Cardiac muscle cell (in vitro differentiated cells and primary cell): ENCODE data around the gene DCLK1. TPM values are rescaled to one million over a fixed set of nuclear protein-coding genes. Genes with fewer than 3 reads are reported as not detected.

Experiments used
- DNase-seq, 2 donors: peaks; one replicate each; pipeline versions ENCODE4 v3.0.0 to v3.0.0-alpha.2; 2010 to 2017; ENCODE audit warnings: low read depth in 1 of 2, low spot score in 1 of 2
- H3K27ac ChIP-seq: fragments of 200-600 bp; sonication (generic); 2 replicates; pipeline ENCODE4 v1.5.1; 2016
- H3K27me3 ChIP-seq: fragments of 200-600 bp; sonication (generic); 2 replicates; pipeline ENCODE4 v1.6.0; 2016; ENCODE audit warnings: control low read depth
- H3K36me3 ChIP-seq: fragments of 200-600 bp; sonication (generic); 2 replicates; pipeline ENCODE4 v1.5.1; 2016; ENCODE audit warnings: control low read depth
- H3K4me1 ChIP-seq: fragments of 200-600 bp; sonication (generic); 2 replicates; pipeline ENCODE4 v1.8.1; 2017; ENCODE audit warnings: low read depth, mild to moderate bottlenecking, mixed run types
- H3K4me3 ChIP-seq: fragments of 200-600 bp; sonication (generic); 2 replicates; pipeline ENCODE4 v1.5.1; 2016; ENCODE audit warnings: mild to moderate bottlenecking
- H3K9me3 ChIP-seq: fragments of 200-600 bp; sonication (generic); 2 replicates; pipeline ENCODE4 v1.5.1; 2017; ENCODE audit warnings: low read depth, mild to moderate bottlenecking, control low read depth
- polyA plus RNA-seq: library from polyadenylated mRNA; unstranded; fragments of >200 nt; fragmentation: Nextera tagmentation; extraction: Ambion mirVana; gene quantifications from 2 replicates; pipeline ENCODE4 v1.2.1, GENCODE V29; 2016
- total RNA-seq: library from RNA; depleted of rRNA; stranded (reverse); fragments of >200 nt; gene quantifications from 2 replicates; pipeline ENCODE4 v1.2.3, GENCODE V29; 2016
- TF ChIP-seq, protein P1 (sequence below): IDR thresholded peaks from 2 replicates; pipeline ENCODE4 v1.5.1; 2012; ENCODE audit warnings: low read depth, mild to moderate bottlenecking, low read length

Gene DCLK1
- total and polyA plus RNA-seq, 2 experiments from 2014 or later, result 0.09 TPM; not detected in 1

DNA sequence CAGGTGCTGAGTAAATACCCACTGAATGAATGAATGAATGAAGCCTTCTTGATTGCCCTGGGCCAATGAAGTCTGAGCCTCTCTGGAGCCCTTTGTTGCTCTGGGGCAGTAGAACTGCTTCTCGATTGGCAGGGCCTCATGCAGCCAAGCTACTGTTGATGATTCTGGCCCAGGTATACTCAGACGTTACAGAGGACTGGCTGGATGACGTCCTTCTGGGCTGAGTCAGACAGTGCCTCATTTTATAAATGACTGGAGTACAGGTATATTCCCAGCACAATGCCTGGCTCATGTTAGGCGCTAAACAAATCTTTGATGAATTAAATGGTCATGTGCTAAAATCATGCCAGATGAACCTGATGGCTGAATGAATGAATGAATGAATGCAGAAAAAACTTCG lies 410.9 kb downstream of the DCLK1 start:
- H3K27ac ChIP-seq, result no peak overlapping the region
- H3K9me3 ChIP-seq, result no peaks in the 10 kb centered on the region
- no peaks in the 10 kb centered on the region for H3K27me3 ChIP-seq
- no peak overlapping the region for H3K4me3 ChIP-seq
- no peaks in the 10 kb centered on the region for H3K36me3 ChIP-seq
- no peaks in the 10 kb centered on the region for H3K4me1 ChIP-seq
- no peak for DNase-seq
- TF ChIP-seq, protein P1, sequence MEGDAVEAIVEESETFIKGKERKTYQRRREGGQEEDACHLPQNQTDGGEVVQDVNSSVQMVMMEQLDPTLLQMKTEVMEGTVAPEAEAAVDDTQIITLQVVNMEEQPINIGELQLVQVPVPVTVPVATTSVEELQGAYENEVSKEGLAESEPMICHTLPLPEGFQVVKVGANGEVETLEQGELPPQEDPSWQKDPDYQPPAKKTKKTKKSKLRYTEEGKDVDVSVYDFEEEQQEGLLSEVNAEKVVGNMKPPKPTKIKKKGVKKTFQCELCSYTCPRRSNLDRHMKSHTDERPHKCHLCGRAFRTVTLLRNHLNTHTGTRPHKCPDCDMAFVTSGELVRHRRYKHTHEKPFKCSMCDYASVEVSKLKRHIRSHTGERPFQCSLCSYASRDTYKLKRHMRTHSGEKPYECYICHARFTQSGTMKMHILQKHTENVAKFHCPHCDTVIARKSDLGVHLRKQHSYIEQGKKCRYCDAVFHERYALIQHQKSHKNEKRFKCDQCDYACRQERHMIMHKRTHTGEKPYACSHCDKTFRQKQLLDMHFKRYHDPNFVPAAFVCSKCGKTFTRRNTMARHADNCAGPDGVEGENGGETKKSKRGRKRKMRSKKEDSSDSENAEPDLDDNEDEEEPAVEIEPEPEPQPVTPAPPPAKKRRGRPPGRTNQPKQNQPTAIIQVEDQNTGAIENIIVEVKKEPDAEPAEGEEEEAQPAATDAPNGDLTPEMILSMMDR, result no peak

Other genes starting within 250 kb of the DCLK1 start
- gene SOHLH2, start 83.2 kb upstream of the DCLK1 start, total RNA-seq, result 1.6 and 7.0 TPM in 2 replicates
- 3.0 and 9.2 TPM in 2 replicates for gene SOHLH2, start 83.2 kb upstream of the DCLK1 start, polyA plus RNA-seq
- gene CCDC169, start 166.4 kb upstream of the DCLK1 start, total RNA-seq, result 3.1 and 6.9 TPM in 2 replicates
- gene CCDC169, start 166.4 kb upstream of the DCLK1 start, polyA plus RNA-seq, result 6.9 and 16.0 TPM in 2 replicates
- gene SPART, start 215.0 kb upstream of the DCLK1 start, total RNA-seq, result 30.8 and 34.2 TPM in 2 replicates
- 26.7 and 29.4 TPM in 2 replicates for gene SPART, start 215.0 kb upstream of the DCLK1 start, polyA plus RNA-seq